Peyer's patch (tissue), 4 donors: ENCODE results near the gene P4HB. TPM values are rescaled to one million over a fixed set of nuclear protein-coding genes. Genes with fewer than 3 reads are reported as not detected.

Source experiments
- DNase-seq, 3 donors: peaks; one replicate each; pipeline ENCODE4 v3.0.0-alpha.2; 2017 to 2019
- H3K27ac ChIP-seq, 4 donors: fragments of 200-600 bp; sonication (generic); one replicate each; pipeline ENCODE4 v1.5.1; 2016 to 2019
- H3K27me3 ChIP-seq, 2 donors: fragments of 200-600 bp; sonication (generic); one replicate each; pipeline ENCODE4 v1.5.1; 2019
- H3K36me3 ChIP-seq, 3 donors: fragments of 200-600 bp; sonication (generic); one replicate each; pipeline ENCODE4 v1.5.1; 2016 to 2019
- H3K4me1 ChIP-seq, 4 donors: fragments of 200-600 bp; sonication (generic); one replicate each; pipeline ENCODE4 v1.5.1; 2016 to 2019
- H3K4me3 ChIP-seq, 4 donors: fragments of 200-600 bp; sonication (generic); 1 replicate in 3 of 4; 2 replicates in 1 of 4; pipeline ENCODE4 v1.5.1; 2016 to 2019; ENCODE audit warnings: mild to moderate bottlenecking in 1 of 4
- H3K9me3 ChIP-seq, 4 donors: fragments of 200-600 bp; sonication (generic); one replicate each; pipeline ENCODE4 v1.5.1; 2016 to 2019; ENCODE audit warnings: mild to moderate bottlenecking in 1 of 4
- POLR2A ChIP-seq, 2 donors: fragments of 450-650 bp; IDR thresholded peaks; one replicate each; pipeline ENCODE4 v1.5.1; 2017; ENCODE audit warnings: antibody characterized with exemption in 2 of 2, mild to moderate bottlenecking in 2 of 2, moderate library complexity in 2 of 2
- total RNA-seq, 4 donors: library from RNA; depleted of rRNA; stranded (reverse); fragments of >200 nt; gene quantifications; one replicate each; pipeline ENCODE4 v1.1.0, GENCODE V29; 2016
- TF ChIP-seq, protein P1 (sequence below), 6 experiments: fragments of 450-650 bp in 4 of 6; fragments of 200-600 bp in 2 of 6; sonication (generic) in 1 of 6; IDR thresholded peaks; one replicate each; pipeline ENCODE4 v1.5.1; 2017 to 2019; ENCODE audit warnings: antibody characterized with exemption in 6 of 6, mild to moderate bottlenecking in 3 of 6, moderate library complexity in 1 of 6

Gene P4HB
- total RNA-seq, 4 donors from 2014 or later, result 326 to 1,290 (median 1,196) TPM

DNA sequence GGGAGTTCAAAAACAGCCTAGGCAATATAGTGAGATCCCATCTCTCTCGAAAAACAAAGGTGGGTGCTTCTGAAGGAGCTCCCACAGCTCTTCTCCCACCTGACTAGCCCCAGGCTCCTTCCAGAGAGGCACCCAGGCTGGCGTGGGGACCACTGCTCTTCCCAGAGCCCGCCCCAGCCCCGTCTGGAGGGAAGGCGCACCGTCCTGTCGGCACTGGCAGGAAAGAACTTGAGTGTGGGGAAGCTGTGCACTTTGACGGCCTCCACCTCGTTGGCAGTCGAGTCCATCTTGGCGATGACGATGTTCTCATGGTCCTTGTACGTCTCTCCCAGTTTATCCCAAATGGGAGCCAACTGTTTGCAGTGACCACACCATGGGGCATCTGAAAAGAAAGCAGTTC lies 15.0 kb downstream of the P4HB start:
- Histone ChIP-seq H3K4me1 (no peaks in the 10 kb centered on the region), H3K9me3 (no peaks in the 10 kb centered on the region), H3K27ac (no peak overlapping the region), H3K27me3 (no peaks in the 10 kb centered on the region), H3K36me3 (peaks cover 0 to 80% (median 0%) of the 10 kb centered on the region in 3 donors), H3K4me3 (no peak overlapping the region)
- peak in 1 of 3 donors; percentile 24 for DNase-seq
- TF ChIP-seq POLR2A (IDR thresholded peaks at IDR 0.05), result no peak
- TF ChIP-seq, protein P1, sequence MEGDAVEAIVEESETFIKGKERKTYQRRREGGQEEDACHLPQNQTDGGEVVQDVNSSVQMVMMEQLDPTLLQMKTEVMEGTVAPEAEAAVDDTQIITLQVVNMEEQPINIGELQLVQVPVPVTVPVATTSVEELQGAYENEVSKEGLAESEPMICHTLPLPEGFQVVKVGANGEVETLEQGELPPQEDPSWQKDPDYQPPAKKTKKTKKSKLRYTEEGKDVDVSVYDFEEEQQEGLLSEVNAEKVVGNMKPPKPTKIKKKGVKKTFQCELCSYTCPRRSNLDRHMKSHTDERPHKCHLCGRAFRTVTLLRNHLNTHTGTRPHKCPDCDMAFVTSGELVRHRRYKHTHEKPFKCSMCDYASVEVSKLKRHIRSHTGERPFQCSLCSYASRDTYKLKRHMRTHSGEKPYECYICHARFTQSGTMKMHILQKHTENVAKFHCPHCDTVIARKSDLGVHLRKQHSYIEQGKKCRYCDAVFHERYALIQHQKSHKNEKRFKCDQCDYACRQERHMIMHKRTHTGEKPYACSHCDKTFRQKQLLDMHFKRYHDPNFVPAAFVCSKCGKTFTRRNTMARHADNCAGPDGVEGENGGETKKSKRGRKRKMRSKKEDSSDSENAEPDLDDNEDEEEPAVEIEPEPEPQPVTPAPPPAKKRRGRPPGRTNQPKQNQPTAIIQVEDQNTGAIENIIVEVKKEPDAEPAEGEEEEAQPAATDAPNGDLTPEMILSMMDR (IDR thresholded peaks at IDR 0.05), result no peak

- peak in 1 of 3 donors; percentile 38 for DNase-seq
- H3K4me1 ChIP-seq, result no peaks in the 10 kb centered on the region
- no peaks in the 10 kb centered on the region for H3K27me3 ChIP-seq
- TF ChIP-seq, protein P1 (IDR thresholded peaks at IDR 0.05), result no peak
- no peak for TF ChIP-seq POLR2A (IDR thresholded peaks at IDR 0.05)
- peaks cover 0 to 75% (median 0%) of the 10 kb centered on the region in 3 donors for H3K36me3 ChIP-seq
- H3K9me3 ChIP-seq, result no peaks in the 10 kb centered on the region
- H3K4me3 ChIP-seq, result no peak overlapping the region
- H3K27ac ChIP-seq, result no peak overlapping the region
Measured at GRCh38 chr17:81844887-81845286, 15.4 kb downstream of the P4HB start.

- H3K36me3 ChIP-seq, result peaks cover 0 to 70% (median 0%) of the 10 kb centered on the region in 3 donors
- TF ChIP-seq, protein P1 (IDR thresholded peaks at IDR 0.05), result no peak
- no peak for TF ChIP-seq POLR2A (IDR thresholded peaks at IDR 0.05)
- H3K27ac ChIP-seq, result no peak overlapping the region
- no peaks in the 10 kb centered on the region for H3K4me1 ChIP-seq
- no peaks in the 10 kb centered on the region for H3K9me3 ChIP-seq
- no peak for DNase-seq
- no peaks in the 10 kb centered on the region for H3K27me3 ChIP-seq
- H3K4me3 ChIP-seq, result no peak overlapping the region
Measured at GRCh38 chr17:81844327-81844851, 15.9 kb downstream of the P4HB start.

GRCh38 chr17:81843713-81844326 lies 16.5 kb downstream of the P4HB start:
- Histone ChIP-seq H3K27ac (no peak overlapping the region), H3K9me3 (no peaks in the 10 kb centered on the region), H3K4me3 (no peak overlapping the region), H3K27me3 (no peaks in the 10 kb centered on the region), H3K4me1 (no peaks in the 10 kb centered on the region), H3K36me3 (peaks cover 0 to 65% (median 0%) of the 10 kb centered on the region in 3 donors)
- DNase-seq, result no peak
- TF ChIP-seq, protein P1 (IDR thresholded peaks at IDR 0.05), result no peak
- no peak for TF ChIP-seq POLR2A (IDR thresholded peaks at IDR 0.05)

DNA sequence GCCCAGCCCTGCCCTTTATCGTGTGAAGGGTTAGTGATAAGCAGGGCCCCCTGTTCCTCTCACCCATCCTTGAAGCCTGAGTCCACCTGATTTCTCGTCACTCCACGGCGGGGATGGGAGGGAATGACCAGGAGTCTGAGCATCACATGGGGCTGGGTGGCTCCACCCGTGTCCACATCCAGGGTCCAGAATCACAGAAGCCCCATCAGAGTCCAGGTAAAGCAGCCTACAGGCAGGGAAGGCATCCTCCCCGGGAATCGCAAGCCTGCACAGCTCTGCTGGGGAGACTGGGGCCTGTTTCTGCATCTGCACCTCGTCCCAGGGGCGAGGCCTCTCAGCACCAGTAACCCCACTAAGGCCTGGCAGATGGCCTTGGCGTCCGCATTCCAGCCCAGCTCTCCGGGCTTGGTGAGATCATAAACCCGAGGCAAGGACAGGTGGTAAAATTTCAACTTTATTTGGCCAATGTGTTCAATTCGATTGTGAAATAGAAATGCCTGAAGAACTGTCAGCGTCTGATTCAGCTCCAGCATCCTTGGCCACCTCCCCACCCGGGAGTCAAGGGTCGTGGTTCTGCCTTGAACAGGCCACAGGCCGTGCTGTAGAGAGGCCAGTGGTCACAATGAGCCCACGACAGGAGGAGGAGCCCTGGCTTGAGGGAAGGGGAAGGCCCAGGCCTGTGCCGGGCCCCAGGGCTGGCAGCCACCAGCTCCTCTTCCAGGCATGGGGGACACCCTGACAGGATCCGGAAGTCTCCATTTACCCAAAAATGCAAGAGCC lies 17.4 kb downstream of the P4HB start:
- H3K9me3 ChIP-seq, result no peaks in the 10 kb centered on the region
- TF ChIP-seq POLR2A (IDR thresholded peaks at IDR 0.05), result no peak
- TF ChIP-seq, protein P1 (IDR thresholded peaks at IDR 0.05), result no peak
- peaks cover 0 to 56% (median 0%) of the 10 kb centered on the region in 3 donors for H3K36me3 ChIP-seq
- no peak for DNase-seq
- H3K4me3 ChIP-seq, result no peak overlapping the region
- peak overlapping the region in 1 of 4 donors; percentile 31 for H3K27ac ChIP-seq
- no peaks in the 10 kb centered on the region for H3K27me3 ChIP-seq
- no peaks in the 10 kb centered on the region for H3K4me1 ChIP-seq
